IMR-90 (cell line): ENCODE measurements around the gene TRMT10C. TPM values are rescaled to one million over a fixed set of nuclear protein-coding genes. Genes with fewer than 3 reads are reported as not detected.

ENCODE experiments used
- ATAC-seq: fragments of 200-7000 bp; cut with Tn5 transposase; 2 replicates; pipeline ENCODE4 v1.9.1; 2020; ENCODE audit warnings: low read depth, mild to moderate bottlenecking, moderate library complexity
- BruUV-seq: library from RNA; stranded (reverse); fragments of 400-500 nt; replicated peaks from 2 replicates; lab custom pipeline; 2021; lab: Mats Ljungman, UMichigan
- CTCF ChIA-PET: fragments of 300-600 bp; formaldehyde crosslinking; extraction: SDS; loops from one replicate; lab custom pipeline; 2021; ENCODE audit warnings: antibody characterized with exemption; lab: Yijun Ruan, JAX
- POLR2A ChIA-PET: fragments of 300-600 bp; sonication (Branson Sonifier 250); formaldehyde crosslinking; loops from one replicate; lab custom pipeline; 2022; ENCODE audit warnings: antibody characterized with exemption; ENCODE audit not compliant: unreplicated experiment; lab: Charles Lee
- DNase-seq: peaks from one replicate; pipeline ENCODE4 v3.0.0; 2013
- H2AFZ ChIP-seq: replicated peaks from 2 replicates; pipeline ENCODE3; 2013; ENCODE audit warnings: low read length, mild to moderate bottlenecking; ENCODE audit not compliant: poor library complexity
- H2AK5ac ChIP-seq: 2 replicates; pipeline ENCODE4 v1.6.1; 2013; ENCODE audit warnings: low read depth, low read length, inconsistent platforms
- H2AK9ac ChIP-seq: replicated peaks from 2 replicates; pipeline ENCODE3; 2013; ENCODE audit warnings: mild to moderate bottlenecking, low read depth, low read length, moderate library complexity; ENCODE audit not compliant: poor library complexity
- H2BK120ac ChIP-seq: 2 replicates; pipeline ENCODE4 v1.6.1; 2013; ENCODE audit warnings: low read depth, low read length, inconsistent platforms
- H2BK15ac ChIP-seq: 3 replicates; pipeline ENCODE4 v1.6.1; 2013; ENCODE audit warnings: low read depth, low read length, inconsistent platforms
- H2BK20ac ChIP-seq: 2 replicates; pipeline ENCODE4 v1.6.1; 2013; ENCODE audit warnings: low read depth, mild to moderate bottlenecking, inconsistent platforms, low read length, moderate library complexity
- H2BK5ac ChIP-seq: 2 replicates; pipeline ENCODE4 v1.6.1; 2013; ENCODE audit warnings: mild to moderate bottlenecking, low read depth, low read length, inconsistent platforms; ENCODE audit not compliant: poor library complexity, severe bottlenecking
- H3K14ac ChIP-seq: replicated peaks from 2 replicates; pipeline ENCODE4 v1.6.1; 2013; ENCODE audit warnings: low read depth, low read length, inconsistent platforms
- H3K18ac ChIP-seq: 2 replicates; pipeline ENCODE4 v1.6.1; 2013; ENCODE audit warnings: low read depth, low read length, control low read depth
- H3K23ac ChIP-seq: 2 replicates; pipeline ENCODE4 v1.6.1; 2013; ENCODE audit warnings: low read depth, low read length, inconsistent platforms
- H3K27ac ChIP-seq: 2 replicates; pipeline ENCODE4 v1.5.1; 2013; ENCODE audit warnings: mild to moderate bottlenecking, control low read depth, low read length; ENCODE audit not compliant: insufficient read depth
- H3K27me3 ChIP-seq: 2 replicates; pipeline ENCODE4 v1.6.1; 2013; ENCODE audit warnings: low read length; ENCODE audit not compliant: control insufficient read depth, insufficient read depth
- H3K36me3 ChIP-seq: 2 replicates; pipeline ENCODE4 v1.6.1; 2013; ENCODE audit warnings: low read length, mixed read lengths; ENCODE audit not compliant: control insufficient read depth, insufficient read depth
- H3K4ac ChIP-seq: 2 replicates; pipeline ENCODE4 v1.6.1; 2013; ENCODE audit warnings: low read depth, low read length, inconsistent platforms
- H3K4me1 ChIP-seq: 2 replicates; pipeline ENCODE4 v1.6.1; 2013; ENCODE audit warnings: low read length, mixed read lengths; ENCODE audit not compliant: control insufficient read depth, insufficient read depth
- H3K4me2 ChIP-seq: 2 replicates; pipeline ENCODE4 v1.6.1; 2013; ENCODE audit warnings: low read depth, mild to moderate bottlenecking, control low read depth, low read length, moderate library complexity
- H3K4me3 ChIP-seq: 2 replicates; pipeline ENCODE4 v1.5.1; 2013; ENCODE audit warnings: low read depth, mild to moderate bottlenecking, control low read depth, low read length, moderate library complexity; ENCODE audit not compliant: insufficient read depth
- H3K56ac ChIP-seq: 2 replicates; pipeline ENCODE4 v1.6.1; 2013; ENCODE audit warnings: low read length, inconsistent platforms; ENCODE audit not compliant: insufficient read depth; ENCODE audit errors: extremely low read depth
- H3K79me1 ChIP-seq, 2 experiments: 2 replicates each; pipeline ENCODE4 v1.6.1; 2013; ENCODE audit warnings: low read length in 2 of 2, inconsistent platforms in 1 of 2, low read depth in 1 of 2
- H3K9ac ChIP-seq: 2 replicates; pipeline ENCODE4 v1.6.1; 2013; ENCODE audit warnings: low read depth, low read length, control low read depth
- H3K9me1 ChIP-seq: 2 replicates; pipeline ENCODE4 v1.6.1; 2013; ENCODE audit warnings: low read length, inconsistent platforms; ENCODE audit not compliant: insufficient read depth
- H3K9me3 ChIP-seq: 2 replicates; pipeline ENCODE4 v1.6.1; 2013; ENCODE audit warnings: low read length; ENCODE audit not compliant: control insufficient read depth, insufficient read depth
- H4K20me1 ChIP-seq: 2 replicates; pipeline ENCODE4 v1.6.1; 2013; ENCODE audit warnings: low read length, inconsistent platforms; ENCODE audit not compliant: insufficient read depth
- H4K5ac ChIP-seq: 2 replicates; pipeline ENCODE4 v1.6.1; 2013; ENCODE audit warnings: mild to moderate bottlenecking, low read depth, low read length, control low read depth
- H4K8ac ChIP-seq, 2 experiments: 2 replicates each; pipeline ENCODE4 v1.6.1; 2013; ENCODE audit warnings: low read depth in 2 of 2, low read length in 2 of 2, control low read depth in 1 of 2, inconsistent platforms in 1 of 2
- H4K91ac ChIP-seq: 2 replicates; pipeline ENCODE4 v1.6.1; 2013; ENCODE audit warnings: low read depth, low read length, inconsistent platforms; ENCODE audit not compliant: insufficient read depth
- BHLHE40 ChIP-seq: fragments of 150-350 bp; IDR thresholded peaks from 2 replicates; pipeline ENCODE4 v1.6.1; 2016; ENCODE audit warnings: mild to moderate bottlenecking, low read depth, low read length
- CEBPB ChIP-seq: IDR thresholded peaks from 2 replicates; pipeline ENCODE4 v1.6.1; 2012; ENCODE audit warnings: low read depth, low read length, improper control_type of control experiment
- CHD1 ChIP-seq: IDR thresholded peaks from 2 replicates; pipeline ENCODE4 v1.6.1; 2012; ENCODE audit warnings: low read depth, low read length, improper control_type of control experiment
- FOS ChIP-seq: fragments of 150-350 bp; IDR thresholded peaks from 2 replicates; pipeline ENCODE4 v1.6.1; 2016; ENCODE audit warnings: low read depth, low read length
- MAFK ChIP-seq: IDR thresholded peaks from 2 replicates; pipeline ENCODE4 v1.6.1; 2012; ENCODE audit warnings: low read depth, low read length, improper control_type of control experiment
- MAZ ChIP-seq: IDR thresholded peaks from 2 replicates; pipeline ENCODE4 v1.6.1; 2012; ENCODE audit warnings: low read depth, mild to moderate bottlenecking, low read length, improper control_type of control experiment, moderate library complexity, borderline replicate concordance
- MXI1 ChIP-seq: IDR thresholded peaks from 2 replicates; pipeline ENCODE4 v1.6.1; 2012; ENCODE audit warnings: low read depth, mild to moderate bottlenecking, low read length, moderate library complexity, borderline replicate concordance
- NFE2L2 ChIP-seq: fragments of 150-350 bp; IDR thresholded peaks from 2 replicates; pipeline ENCODE4 v1.6.1; 2016; ENCODE audit warnings: low read depth, mild to moderate bottlenecking, low read length
- POLR2A ChIP-seq: IDR thresholded peaks from 2 replicates; pipeline ENCODE4 v1.6.1; 2012; ENCODE audit warnings: mild to moderate bottlenecking, low read depth, low read length
- RAD21 ChIP-seq: IDR thresholded peaks from 2 replicates; pipeline ENCODE4 v1.6.1; 2012; ENCODE audit warnings: low read length, improper control_type of control experiment
- RCOR1 ChIP-seq: IDR thresholded peaks from 2 replicates; pipeline ENCODE4 v1.6.1; 2012; ENCODE audit warnings: mild to moderate bottlenecking, low read length, improper control_type of control experiment; ENCODE audit not compliant: insufficient replicate concordance
- RFX5 ChIP-seq: IDR thresholded peaks from 2 replicates; pipeline ENCODE4 v1.8.0; 2012; ENCODE audit warnings: low read depth, mild to moderate bottlenecking, low read length, moderate library complexity
- SMC3 ChIP-seq: fragments of 150-350 bp; IDR thresholded peaks from 2 replicates; pipeline ENCODE4 v1.6.1; 2016; ENCODE audit warnings: low read depth, mild to moderate bottlenecking, antibody characterized with exemption, low read length, moderate library complexity
- WGBS, 2 experiments: methylation state at CpG; one replicate each; pipeline versions ENCODE4 v1.1.5 to v1.1.7; 2013; ENCODE audit warnings: missing lambda C conversion rate in 2 of 2; ENCODE audit not compliant: insufficient read length in 1 of 2; ENCODE audit errors: extremely low coverage in 2 of 2; 5-methylcytosine and 5-hydroxymethylcytosine counted together
- dilution Hi-C: fragments of 300-500 bp; cut with HindIII; formaldehyde crosslinking; loops from one replicate; pipeline ENCODE4 v1.14.3; 2018; ENCODE audit warnings: low sequenced_read_pairs; ENCODE audit not compliant: unreplicated experiment
- in situ Hi-C: fragments of 300-500 bp; cut with MboI; formaldehyde crosslinking; loops from 3 replicates; pipeline ENCODE4 v1.14.3; 2019; ENCODE audit warnings: low sequenced_read_pairs, inconsistent platforms, mixed read lengths
- intact Hi-C: fragments of 100-400 bp; cut with micrococcal nuclease; formaldehyde crosslinking; loops from 2 replicates; pipeline ENCODE4 v1.10.0; 2022
- polyA plus RNA-seq, 3 experiments: library from polyadenylated mRNA; depleted of rRNA; stranded (reverse); fragments of >200 nt; gene quantifications; 2 replicates each; pipeline ENCODE4 v1.2.3, GENCODE V29; 2012; ENCODE audit warnings: low replicate concordance in 1 of 3
- total RNA-seq: library from RNA; depleted of rRNA; stranded (reverse); fragments of >200 nt; gene quantifications from 2 replicates; pipeline ENCODE4 v1.2.3, GENCODE V29; 2012
- TF ChIP-seq, protein P1 (sequence below): fragments of 150-350 bp; IDR thresholded peaks from 2 replicates; pipeline ENCODE4 v1.6.1; 2017; ENCODE audit warnings: mild to moderate bottlenecking, antibody characterized with exemption, low read length, low read depth
- TF ChIP-seq, protein P2 (sequence below): fragments of 150-350 bp; IDR thresholded peaks from 2 replicates; pipeline ENCODE4 v1.6.1; 2016; ENCODE audit warnings: low read depth, mild to moderate bottlenecking, low read length, moderate library complexity, borderline replicate concordance
- TF ChIP-seq, protein P3 (sequence below): conservative IDR thresholded peaks from 2 replicates; pipeline ENCODE4 v1.5.1; 2012; ENCODE audit warnings: mild to moderate bottlenecking, low read depth, low read length, improper control_type of control experiment

Gene TRMT10C
- total and polyA plus RNA-seq, 2 of the 4 experiments (the other 2 are of a cell fraction), result 13.6 to 17.0 TPM

DNA sequence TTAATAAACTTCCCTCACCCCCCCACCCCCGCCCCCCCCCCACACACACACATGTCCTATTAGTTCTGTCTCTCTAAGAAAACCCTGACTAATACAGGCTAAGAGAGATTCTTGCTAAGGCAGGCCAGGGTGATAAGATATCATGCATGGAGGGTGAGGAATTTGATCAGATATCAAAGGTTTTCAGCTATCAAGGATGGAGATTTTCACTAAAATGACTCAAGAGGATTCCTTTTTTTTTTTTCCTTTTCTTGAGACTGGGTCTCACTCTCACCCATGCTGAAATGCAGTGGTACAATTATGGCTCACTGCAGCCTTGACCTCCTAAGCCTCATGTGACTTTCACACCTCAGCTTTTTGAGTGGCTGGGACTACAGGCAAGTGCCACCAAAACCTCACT, 33.8 kb upstream of the TRMT10C start:
- CTCF ChIA-PET, result no interaction called here
- dilution Hi-C loops, result no loop called here

More for the DNA sequence above, 33.8 kb upstream of the TRMT10C start:
- no peaks in the 10 kb centered on the region for H3K9me3 ChIP-seq
- no peak overlapping the region for H3K56ac ChIP-seq
- H2AFZ ChIP-seq, result no peak overlapping the region
- no peak overlapping the region for H3K9ac ChIP-seq
- H2AK5ac ChIP-seq, result no peak overlapping the region
- ATAC-seq (no peak), DNase-seq (no peak)
- H3K18ac ChIP-seq, result no peak overlapping the region
- intact Hi-C loops, result no loop called here
- no peak overlapping the region for H4K8ac ChIP-seq
- H3K14ac ChIP-seq, result no peak overlapping the region
- no peaks in the 10 kb centered on the region for H3K79me1 ChIP-seq
- no peak overlapping the region for H2AK9ac ChIP-seq
- H3K4me3 ChIP-seq, result no peak overlapping the region
- no peaks in the 10 kb centered on the region for H4K20me1 ChIP-seq
- no peak overlapping the region for H3K27ac ChIP-seq
- H3K4me2 ChIP-seq, result no peak overlapping the region
- TF ChIP-seq CHD1 (no peak), RCOR1 (no peak), NFE2L2 (no peak), FOS (no peak), MXI1 (no peak), POLR2A (no peak), RFX5 (no peak), RAD21 (no peak), SMC3 (no peak), MAZ (no peak), CEBPB (no peak), BHLHE40 (no peak), MAFK (no peak)
- TF ChIP-seq, protein P1, sequence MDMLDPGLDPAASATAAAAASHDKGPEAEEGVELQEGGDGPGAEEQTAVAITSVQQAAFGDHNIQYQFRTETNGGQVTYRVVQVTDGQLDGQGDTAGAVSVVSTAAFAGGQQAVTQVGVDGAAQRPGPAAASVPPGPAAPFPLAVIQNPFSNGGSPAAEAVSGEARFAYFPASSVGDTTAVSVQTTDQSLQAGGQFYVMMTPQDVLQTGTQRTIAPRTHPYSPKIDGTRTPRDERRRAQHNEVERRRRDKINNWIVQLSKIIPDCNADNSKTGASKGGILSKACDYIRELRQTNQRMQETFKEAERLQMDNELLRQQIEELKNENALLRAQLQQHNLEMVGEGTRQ, result no peak
- TF ChIP-seq, protein P2, sequence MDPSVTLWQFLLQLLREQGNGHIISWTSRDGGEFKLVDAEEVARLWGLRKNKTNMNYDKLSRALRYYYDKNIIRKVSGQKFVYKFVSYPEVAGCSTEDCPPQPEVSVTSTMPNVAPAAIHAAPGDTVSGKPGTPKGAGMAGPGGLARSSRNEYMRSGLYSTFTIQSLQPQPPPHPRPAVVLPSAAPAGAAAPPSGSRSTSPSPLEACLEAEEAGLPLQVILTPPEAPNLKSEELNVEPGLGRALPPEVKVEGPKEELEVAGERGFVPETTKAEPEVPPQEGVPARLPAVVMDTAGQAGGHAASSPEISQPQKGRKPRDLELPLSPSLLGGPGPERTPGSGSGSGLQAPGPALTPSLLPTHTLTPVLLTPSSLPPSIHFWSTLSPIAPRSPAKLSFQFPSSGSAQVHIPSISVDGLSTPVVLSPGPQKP, result no peak
- TF ChIP-seq, protein P3, sequence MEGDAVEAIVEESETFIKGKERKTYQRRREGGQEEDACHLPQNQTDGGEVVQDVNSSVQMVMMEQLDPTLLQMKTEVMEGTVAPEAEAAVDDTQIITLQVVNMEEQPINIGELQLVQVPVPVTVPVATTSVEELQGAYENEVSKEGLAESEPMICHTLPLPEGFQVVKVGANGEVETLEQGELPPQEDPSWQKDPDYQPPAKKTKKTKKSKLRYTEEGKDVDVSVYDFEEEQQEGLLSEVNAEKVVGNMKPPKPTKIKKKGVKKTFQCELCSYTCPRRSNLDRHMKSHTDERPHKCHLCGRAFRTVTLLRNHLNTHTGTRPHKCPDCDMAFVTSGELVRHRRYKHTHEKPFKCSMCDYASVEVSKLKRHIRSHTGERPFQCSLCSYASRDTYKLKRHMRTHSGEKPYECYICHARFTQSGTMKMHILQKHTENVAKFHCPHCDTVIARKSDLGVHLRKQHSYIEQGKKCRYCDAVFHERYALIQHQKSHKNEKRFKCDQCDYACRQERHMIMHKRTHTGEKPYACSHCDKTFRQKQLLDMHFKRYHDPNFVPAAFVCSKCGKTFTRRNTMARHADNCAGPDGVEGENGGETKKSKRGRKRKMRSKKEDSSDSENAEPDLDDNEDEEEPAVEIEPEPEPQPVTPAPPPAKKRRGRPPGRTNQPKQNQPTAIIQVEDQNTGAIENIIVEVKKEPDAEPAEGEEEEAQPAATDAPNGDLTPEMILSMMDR, result no peak
- H2BK15ac ChIP-seq, result no peak overlapping the region
- no CpG with 5 or more reads among the region's 1 CpG for WGBS, 2 experiments
- BruUV-seq, result no TSS peak
- no peak overlapping the region for H2BK20ac ChIP-seq
- in situ Hi-C loops, result no loop called here
- H3K27me3 ChIP-seq, result peaks cover 2% of the 10 kb centered on the region; the same call in 1 of the 2 replicates
- no peaks in the 10 kb centered on the region for H3K4me1 ChIP-seq
- no peaks in the 10 kb centered on the region for H3K36me3 ChIP-seq
- no peak overlapping the region for H2BK5ac ChIP-seq
- H3K4ac ChIP-seq, result no peak overlapping the region
- no peak overlapping the region for H4K5ac ChIP-seq
- POLR2A ChIA-PET, result interaction anchor here (0.6 kb wide), 1 partner anchor 9 kb away, joined by 3 read pairs; no protein-coding TSS in a partner anchor
- no peaks in the 10 kb centered on the region for H3K9me1 ChIP-seq
- H4K91ac ChIP-seq, result no peak overlapping the region
- no peak overlapping the region for H3K23ac ChIP-seq
- no peak overlapping the region for H2BK120ac ChIP-seq
